GM12878 (cell line): Measurements from ENCODE around the gene C1orf21. TPM values are rescaled to one million over a fixed set of nuclear protein-coding genes. Genes with fewer than 3 reads are reported as not detected.

Experiments used
- ATAC-seq: fragments of 200-7000 bp; cut with Tn5 transposase; 3 replicates; pipeline ENCODE4 v1.9.1; 2020; ENCODE audit warnings: mild to moderate bottlenecking, moderate library complexity
- BruUV-seq: library from RNA; stranded (reverse); fragments of 400-500 nt; replicated peaks from 2 replicates; lab custom pipeline; 2021; lab: Mats Ljungman, UMichigan
- CTCF ChIA-PET: fragments of 300-600 bp; sonication (Branson Sonifier 250); formaldehyde crosslinking; extraction: SDS; loops from one replicate; lab custom pipeline; 2021; ENCODE audit warnings: inconsistent platforms; lab: Yijun Ruan, JAX
- POLR2A ChIA-PET: fragments of 350-600 bp; formaldehyde crosslinking; extraction: SDS; loops from one replicate; lab custom pipeline; 2021; ENCODE audit warnings: inconsistent platforms; lab: Charles Lee
- RAD21 ChIA-PET: fragments of 300-600 bp; sonication (Branson Sonifier 250); formaldehyde crosslinking; loops from one replicate; lab custom pipeline; 2023; ENCODE audit warnings: antibody characterized with exemption; ENCODE audit not compliant: unreplicated experiment; lab: Charles Lee
- SMC1A ChIA-PET: fragments of 300-600 bp; sonication (Branson Sonifier 250); formaldehyde crosslinking; loops from one replicate; lab custom pipeline; 2023; ENCODE audit not compliant: unreplicated experiment, uncharacterized antibody; lab: Charles Lee
- DNase-seq: peaks from one replicate; pipeline ENCODE4 v3.0.0-alpha.2; 2011; ENCODE audit warnings: low read depth, low spot score
- FAIRE-seq: peaks from 3 replicates; lab custom pipeline; 2011; peaks lifted over from hg19 to GRCh38; lab: Jason Lieb, UNC
- H2AFZ ChIP-seq: 2 replicates; pipeline ENCODE4 v1.6.0; 2011; ENCODE audit warnings: low read depth, low read length, control low read depth; ENCODE audit not compliant: control insufficient read depth
- H3K27ac ChIP-seq: 2 replicates; pipeline ENCODE4 v1.5.1; 2011; ENCODE audit warnings: control low read depth; ENCODE audit not compliant: control insufficient read depth, insufficient read depth
- H3K27me3 ChIP-seq, 2 experiments: replicated peaks in 1 of 2; 2 replicates each; pipeline versions ENCODE4 v1.6.0 to v1.6.1; 2011; ENCODE audit warnings: low read length in 1 of 2; ENCODE audit not compliant: control insufficient read depth in 2 of 2, insufficient read depth in 2 of 2
- H3K36me3 ChIP-seq, 2 experiments: 2 replicates each; pipeline ENCODE4 v1.5.1; 2011; ENCODE audit warnings: low read length in 1 of 2; ENCODE audit not compliant: control insufficient read depth in 2 of 2, insufficient read depth in 2 of 2
- H3K4me1 ChIP-seq: 2 replicates; pipeline ENCODE4 v1.6.1; 2011; ENCODE audit warnings: mild to moderate bottlenecking, low read length, moderate library complexity, mixed read lengths; ENCODE audit not compliant: control insufficient read depth, insufficient read depth
- H3K4me2 ChIP-seq: 2 replicates; pipeline ENCODE4 v1.6.0; 2011; ENCODE audit warnings: control low read depth; ENCODE audit not compliant: control insufficient read depth, insufficient read depth
- H3K4me3 ChIP-seq: fragments of 200-600 bp; sonication (generic); 2 replicates; pipeline ENCODE4 v1.5.1; 2016
- H3K79me2 ChIP-seq: 2 replicates; pipeline ENCODE4 v1.6.0; 2011; ENCODE audit warnings: low read length; ENCODE audit not compliant: control insufficient read depth, insufficient read depth
- H3K9ac ChIP-seq: 2 replicates; pipeline ENCODE4 v1.8.0; 2011; ENCODE audit warnings: low read length, control low read depth, mixed read lengths; ENCODE audit not compliant: control insufficient read depth, insufficient read depth
- H3K9me3 ChIP-seq: replicated peaks from 3 replicates; pipeline ENCODE4 v1.5.1; 2011; ENCODE audit warnings: mild to moderate bottlenecking, low read length; ENCODE audit not compliant: control insufficient read depth, insufficient read depth
- H4K20me1 ChIP-seq: 2 replicates; pipeline ENCODE4 v1.6.0; 2011; ENCODE audit not compliant: control insufficient read depth, insufficient read depth
- BCL11A ChIP-seq: IDR thresholded peaks from 2 replicates; pipeline ENCODE4 v1.6.1; 2011; ENCODE audit warnings: low read depth, low read length
- FOS ChIP-seq: IDR thresholded peaks from 3 replicates; pipeline ENCODE4 v1.6.1; 2011; ENCODE audit warnings: borderline replicate concordance; ENCODE audit not compliant: insufficient read length; ENCODE audit errors: extremely low read depth
- HDAC6 ChIP-seq: fragments of 200-600 bp; sonication (generic); IDR thresholded peaks from one replicate; pipeline ENCODE4 v1.8.0; 2017; ENCODE audit warnings: antibody characterized with exemption; ENCODE audit not compliant: unreplicated experiment
- IRF4 ChIP-seq: IDR thresholded peaks from 2 replicates; pipeline ENCODE4 v1.6.1; 2011; ENCODE audit warnings: low read depth, low read length
- MEF2B ChIP-seq: fragments of 450-650 bp; IDR thresholded peaks from 2 replicates; pipeline ENCODE4 v1.6.1; 2018; ENCODE audit warnings: mild to moderate bottlenecking, moderate library complexity; ENCODE audit not compliant: partially characterized antibody, poor library complexity, severe bottlenecking
- NR2C2 ChIP-seq: IDR thresholded peaks from 2 replicates; pipeline ENCODE4 v1.6.1; 2011; ENCODE audit warnings: borderline replicate concordance, low read depth; ENCODE audit not compliant: control insufficient read depth, insufficient read length
- SMC3 ChIP-seq: IDR thresholded peaks from 2 replicates; pipeline ENCODE4 v1.6.1; 2011; ENCODE audit warnings: low read length, improper control_type of control experiment, borderline replicate concordance
- WRNIP1 ChIP-seq: IDR thresholded peaks from 2 replicates; pipeline ENCODE4 v1.6.1; 2011; ENCODE audit warnings: low read depth, low read length, improper control_type of control experiment, borderline replicate concordance
- ZNF274 ChIP-seq: IDR thresholded peaks from one replicate; pipeline ENCODE4 v1.8.0; 2011; ENCODE audit not compliant: insufficient read length, insufficient read depth
- ZSCAN29 ChIP-seq: fragments of 450-650 bp; IDR thresholded peaks from 2 replicates; pipeline ENCODE4 v1.6.1; 2017; ENCODE audit warnings: mild to moderate bottlenecking, moderate library complexity
- WGBS: methylation state at CpG from one replicate; pipeline ENCODE4 v1.1.6; 2016; ENCODE audit warnings: low lambda C conversion rate; ENCODE audit not compliant: insufficient replicate concordance, insufficient coverage; ENCODE audit errors: missing lambda C conversion rate; 5-methylcytosine and 5-hydroxymethylcytosine counted together
- in situ Hi-C: fragments of 300-500 bp; cut with MboI; formaldehyde crosslinking; loops from 9 replicates; pipeline ENCODE4 v1.14.3; 2018; ENCODE audit warnings: mixed read lengths
- intact Hi-C: fragments of 100-400 bp; cut with micrococcal nuclease; formaldehyde crosslinking; loops from one replicate; pipeline ENCODE4 v1.14.2; 2022; ENCODE audit not compliant: unreplicated experiment
- polyA plus RNA-seq, 11 experiments: library from polyadenylated mRNA; depleted of rRNA in 4 of 11; unstranded in 6 of 11; stranded (reverse) in 5 of 11; fragments of >200 nt; fragmentation: Nextera tagmentation in 4 of 11; fragmentation: Illumina TruSeq in 1 of 11; extraction: Ambion mirVana in 4 of 11; extraction: Trizol in 1 of 11; gene quantifications; 1 replicate in 1 of 11; 2 replicates in 10 of 11; pipeline versions ENCODE4 v1.2.1 to v1.2.3, GENCODE V29; 2011 to 2016; ENCODE audit warnings: inconsistent platforms in 2 of 11, missing spikeins in 2 of 11, low read depth in 1 of 11
- total RNA-seq, 4 experiments: library from RNA; depleted of rRNA in 3 of 4; stranded (reverse); fragments of >200 nt in 3 of 4; fragmentation: Illumina TruSeq in 1 of 4; extraction: Trizol in 1 of 4; gene quantifications; 2 replicates each; pipeline versions ENCODE4 v1.2.1 to v1.2.3, GENCODE V29; 2013 to 2021
- TF ChIP-seq, protein P1 (sequence below): fragments of 450-650 bp; IDR thresholded peaks from 2 replicates; pipeline ENCODE4 v1.6.1; 2017; ENCODE audit warnings: mild to moderate bottlenecking, moderate library complexity
- TF ChIP-seq, protein P2 (sequence below): IDR thresholded peaks from 2 replicates; pipeline ENCODE4 v1.6.1; 2011; ENCODE audit warnings: borderline replicate concordance, low read depth, mild to moderate bottlenecking, moderate library complexity, mixed read lengths, low read length; ENCODE audit not compliant: insufficient read depth; ENCODE audit errors: extremely low read length

Gene C1orf21
- total and polyA plus RNA-seq, 10 of the 15 experiments (the other 5 are each of a cell fraction or from before 2014, with no cell fraction given) = 0.03 to 1.6 (median 0.17) TPM; not detected in 3

DNA sequence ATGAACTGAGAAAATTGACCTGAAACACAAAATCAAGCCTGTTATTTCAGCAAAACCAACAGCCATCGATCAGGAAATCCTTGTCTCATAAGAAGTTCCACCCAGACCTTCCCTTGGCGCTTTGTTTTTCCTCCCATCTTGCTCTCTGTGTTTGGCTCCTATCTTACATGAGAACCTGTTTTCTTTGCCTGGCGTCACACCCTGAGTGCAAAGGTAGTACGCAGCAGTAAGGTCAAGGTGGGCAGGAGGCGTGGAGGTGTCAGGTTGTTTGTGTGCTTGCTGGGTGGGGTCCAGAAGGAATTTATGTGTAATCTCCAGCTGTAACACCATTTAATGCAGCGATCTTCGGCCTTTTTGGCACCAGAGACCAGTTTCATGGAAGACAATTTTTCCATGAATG, 50.5 kb downstream of the C1orf21 start:
- H3K36me3 ChIP-seq = no peaks in the 10 kb centered on the region
- DNase-seq (no peak), ATAC-seq (no peak), FAIRE-seq (no peak)
- no TSS peak for BruUV-seq
- no peaks in the 10 kb centered on the region for H4K20me1 ChIP-seq
- WGBS = 50% methylated on average over 7 of the region's 7 CpGs
- no peak overlapping the region for H3K27ac ChIP-seq
- RAD21 ChIA-PET = no interaction called here
- H3K27me3 ChIP-seq = no peaks in the 10 kb centered on the region; a peak in 3 of 4 replicates
- no peak overlapping the region for H3K4me2 ChIP-seq
- no peaks in the 10 kb centered on the region for H3K79me2 ChIP-seq
- no peak overlapping the region for H3K4me3 ChIP-seq
- intact Hi-C loops = no loop called here
- no peak for TF ChIP-seq WRNIP1
- no peak for TF ChIP-seq BCL11A
- TF ChIP-seq NR2C2 = no peak
- TF ChIP-seq MEF2B = no peak
- TF ChIP-seq, all 136 proteins: peak for 0
- no peaks in the 10 kb centered on the region for H3K9me3 ChIP-seq
- H3K4me1 ChIP-seq = no peaks in the 10 kb centered on the region
- ChIA-PET SMC1A (no interaction called here), CTCF (no interaction called here), POLR2A (no interaction called here)
- H2AFZ ChIP-seq = no peak overlapping the region
- H3K9ac ChIP-seq = no peak overlapping the region
- in situ Hi-C loops = no loop called here

DNA sequence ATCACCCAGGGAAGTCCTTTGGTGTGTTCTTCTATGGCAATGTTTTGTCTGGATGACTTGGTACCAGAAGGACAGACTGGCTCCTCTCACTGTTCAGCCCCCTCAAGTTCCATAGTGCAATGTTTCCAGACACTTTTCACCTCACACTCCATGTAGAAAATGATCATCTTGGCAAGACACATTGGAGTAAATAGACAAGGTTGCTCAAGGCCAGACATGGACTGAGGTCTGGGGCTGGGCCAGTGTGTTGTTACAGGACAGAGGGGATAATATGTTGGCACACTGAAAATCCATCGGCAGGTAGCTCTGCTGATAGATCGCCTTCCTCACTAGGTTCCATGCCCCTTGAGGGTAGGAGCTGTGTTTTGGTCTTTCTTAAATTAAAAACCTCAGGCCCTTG, 51.5 kb downstream of the C1orf21 start:
- ChIA-PET POLR2A (no interaction called here), SMC1A (no interaction called here), CTCF (no interaction called here), RAD21 (no interaction called here)
- H3K79me2 ChIP-seq = no peaks in the 10 kb centered on the region
- H3K27ac ChIP-seq = no peak overlapping the region
- intact Hi-C loops (no loop called here), in situ Hi-C loops (no loop called here)
- no TSS peak for BruUV-seq
- no peaks in the 10 kb centered on the region for H3K9me3 ChIP-seq
- DNase-seq (no peak), ATAC-seq (no peak), FAIRE-seq (no peak)
- H2AFZ ChIP-seq = no peak overlapping the region
- H3K36me3 ChIP-seq = no peaks in the 10 kb centered on the region
- TF ChIP-seq SMC3 = no peak
- no peak for TF ChIP-seq ZNF274
- TF ChIP-seq HDAC6 = no peak
- TF ChIP-seq ZSCAN29 = no peak
- TF ChIP-seq, protein P1, sequence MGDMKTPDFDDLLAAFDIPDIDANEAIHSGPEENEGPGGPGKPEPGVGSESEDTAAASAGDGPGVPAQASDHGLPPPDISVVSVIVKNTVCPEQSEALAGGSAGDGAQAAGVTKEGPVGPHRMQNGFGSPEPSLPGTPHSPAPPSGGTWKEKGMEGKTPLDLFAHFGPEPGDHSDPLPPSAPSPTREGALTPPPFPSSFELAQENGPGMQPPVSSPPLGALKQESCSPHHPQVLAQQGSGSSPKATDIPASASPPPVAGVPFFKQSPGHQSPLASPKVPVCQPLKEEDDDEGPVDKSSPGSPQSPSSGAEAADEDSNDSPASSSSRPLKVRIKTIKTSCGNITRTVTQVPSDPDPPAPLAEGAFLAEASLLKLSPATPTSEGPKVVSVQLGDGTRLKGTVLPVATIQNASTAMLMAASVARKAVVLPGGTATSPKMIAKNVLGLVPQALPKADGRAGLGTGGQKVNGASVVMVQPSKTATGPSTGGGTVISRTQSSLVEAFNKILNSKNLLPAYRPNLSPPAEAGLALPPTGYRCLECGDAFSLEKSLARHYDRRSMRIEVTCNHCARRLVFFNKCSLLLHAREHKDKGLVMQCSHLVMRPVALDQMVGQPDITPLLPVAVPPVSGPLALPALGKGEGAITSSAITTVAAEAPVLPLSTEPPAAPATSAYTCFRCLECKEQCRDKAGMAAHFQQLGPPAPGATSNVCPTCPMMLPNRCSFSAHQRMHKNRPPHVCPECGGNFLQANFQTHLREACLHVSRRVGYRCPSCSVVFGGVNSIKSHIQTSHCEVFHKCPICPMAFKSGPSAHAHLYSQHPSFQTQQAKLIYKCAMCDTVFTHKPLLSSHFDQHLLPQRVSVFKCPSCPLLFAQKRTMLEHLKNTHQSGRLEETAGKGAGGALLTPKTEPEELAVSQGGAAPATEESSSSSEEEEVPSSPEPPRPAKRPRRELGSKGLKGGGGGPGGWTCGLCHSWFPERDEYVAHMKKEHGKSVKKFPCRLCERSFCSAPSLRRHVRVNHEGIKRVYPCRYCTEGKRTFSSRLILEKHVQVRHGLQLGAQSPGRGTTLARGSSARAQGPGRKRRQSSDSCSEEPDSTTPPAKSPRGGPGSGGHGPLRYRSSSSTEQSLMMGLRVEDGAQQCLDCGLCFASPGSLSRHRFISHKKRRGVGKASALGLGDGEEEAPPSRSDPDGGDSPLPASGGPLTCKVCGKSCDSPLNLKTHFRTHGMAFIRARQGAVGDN = no peak
- TF ChIP-seq FOS = no peak
- TF ChIP-seq IRF4 = no peak
- TF ChIP-seq, protein P2, sequence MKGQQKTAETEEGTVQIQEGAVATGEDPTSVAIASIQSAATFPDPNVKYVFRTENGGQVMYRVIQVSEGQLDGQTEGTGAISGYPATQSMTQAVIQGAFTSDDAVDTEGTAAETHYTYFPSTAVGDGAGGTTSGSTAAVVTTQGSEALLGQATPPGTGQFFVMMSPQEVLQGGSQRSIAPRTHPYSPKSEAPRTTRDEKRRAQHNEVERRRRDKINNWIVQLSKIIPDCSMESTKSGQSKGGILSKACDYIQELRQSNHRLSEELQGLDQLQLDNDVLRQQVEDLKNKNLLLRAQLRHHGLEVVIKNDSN = no peak
- WGBS = 64% methylated on average over 2 of the region's 2 CpGs
- H4K20me1 ChIP-seq = no peaks in the 10 kb centered on the region
- H3K9ac ChIP-seq = no peak overlapping the region
- H3K4me3 ChIP-seq = no peak overlapping the region
- no peak overlapping the region for H3K4me2 ChIP-seq
- no peaks in the 10 kb centered on the region for H3K4me1 ChIP-seq
- H3K27me3 ChIP-seq = no peaks in the 10 kb centered on the region; a peak in 3 of 4 replicates
